GM10248 (cell line): ENCODE results near the gene CNEP1R1.

Source experiments
- CTCF ChIA-PET: fragments of 300-600 bp; sonication (Branson Sonifier 250); formaldehyde crosslinking; extraction: SDS; loops from one replicate; lab custom pipeline; 2021; ENCODE audit warnings: antibody characterized with exemption; lab: Yijun Ruan, JAX
- POLR2A ChIA-PET: fragments of 350-650 bp; sonication (Branson Sonifier 250); formaldehyde crosslinking; extraction: SDS; loops from one replicate; lab custom pipeline; 2020; ENCODE audit warnings: antibody characterized with exemption; lab: Yijun Ruan, JAX
- DNase-seq: peaks from one replicate; pipeline ENCODE4 v3.0.0; 2012; ENCODE audit errors: extremely low spot score
- TF ChIP-seq, protein P1 (sequence below): IDR thresholded peaks from 2 replicates; pipeline ENCODE4 v1.5.1; 2012; ENCODE audit warnings: mild to moderate bottlenecking, low read depth; ENCODE audit errors: extremely low read depth, missing control alignments, control extremely low read depth

CNEP1R1 gene

GRCh38 chr16:50024684-50025536 is at the start of gene CNEP1R1:
Gene CNEP1R1 (plus strand): TSS chr16:50025225. CDS start chr16:50025316, 91 bp downstream.
- ChIA-PET CTCF (interaction anchor here (0.6 to 7.6 kb wide), 96 partner anchors 8 to 787 kb away, joined by 3 to 177 read pairs (median 5); partner anchors contain the start of genes BRD7 and HEATR3), POLR2A (interaction anchor here (1.2 kb wide), 1 partner anchor 186 kb away, joined by 4 read pairs; no protein-coding TSS in a partner anchor)
- TF ChIP-seq, protein P1, sequence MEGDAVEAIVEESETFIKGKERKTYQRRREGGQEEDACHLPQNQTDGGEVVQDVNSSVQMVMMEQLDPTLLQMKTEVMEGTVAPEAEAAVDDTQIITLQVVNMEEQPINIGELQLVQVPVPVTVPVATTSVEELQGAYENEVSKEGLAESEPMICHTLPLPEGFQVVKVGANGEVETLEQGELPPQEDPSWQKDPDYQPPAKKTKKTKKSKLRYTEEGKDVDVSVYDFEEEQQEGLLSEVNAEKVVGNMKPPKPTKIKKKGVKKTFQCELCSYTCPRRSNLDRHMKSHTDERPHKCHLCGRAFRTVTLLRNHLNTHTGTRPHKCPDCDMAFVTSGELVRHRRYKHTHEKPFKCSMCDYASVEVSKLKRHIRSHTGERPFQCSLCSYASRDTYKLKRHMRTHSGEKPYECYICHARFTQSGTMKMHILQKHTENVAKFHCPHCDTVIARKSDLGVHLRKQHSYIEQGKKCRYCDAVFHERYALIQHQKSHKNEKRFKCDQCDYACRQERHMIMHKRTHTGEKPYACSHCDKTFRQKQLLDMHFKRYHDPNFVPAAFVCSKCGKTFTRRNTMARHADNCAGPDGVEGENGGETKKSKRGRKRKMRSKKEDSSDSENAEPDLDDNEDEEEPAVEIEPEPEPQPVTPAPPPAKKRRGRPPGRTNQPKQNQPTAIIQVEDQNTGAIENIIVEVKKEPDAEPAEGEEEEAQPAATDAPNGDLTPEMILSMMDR: peak; percentile 100
- DNase-seq: peak; percentile 99

GRCh38 chr16:49977427-49977826 is 47.6 kb upstream of the CNEP1R1 start:
- no peak for DNase-seq
- POLR2A ChIA-PET: no interaction called here
- TF ChIP-seq, protein P1: no peak
- CTCF ChIA-PET: no interaction called here

- ChIA-PET CTCF (no interaction called here), POLR2A (no interaction called here)
- no peak for DNase-seq
- TF ChIP-seq, protein P1: no peak
Observed at GRCh38 chr16:49978569-49979326, 46.3 kb upstream of the CNEP1R1 start.

GRCh38 chr16:49980166-49980565 is 44.9 kb upstream of the CNEP1R1 start:
- DNase-seq: no peak
- ChIA-PET CTCF (no interaction called here), POLR2A (no interaction called here)
- TF ChIP-seq, protein P1: no peak

GRCh38 chr16:49986351-49987124 is 38.5 kb upstream of the CNEP1R1 start:
- no peak for DNase-seq
- POLR2A ChIA-PET: no interaction called here
- CTCF ChIA-PET: no interaction called here
- TF ChIP-seq, protein P1: no peak

- TF ChIP-seq, protein P1: no peak
- ChIA-PET POLR2A (no interaction called here), CTCF (no interaction called here)
- DNase-seq: no peak
Observed at GRCh38 chr16:49987381-49987780, 37.6 kb upstream of the CNEP1R1 start.
